GM12891 (cell line): ENCODE results near the gene PDE4A.
A peak's percentile ranks its signal among the peaks of the same experiment; 100 is the strongest.
"Not testable (repeated sequence)": the region's sequence is repeated elsewhere in the genome, so short reads cannot be mapped to it uniquely, and the experiment has no call there.

Experiments
- DNase-seq: peaks from one replicate; pipeline ENCODE4 v3.0.0; 2011; ENCODE audit warnings: low spot score; ENCODE audit not compliant: insufficient read length
- FAIRE-seq: peaks from 2 replicates; lab custom pipeline; 2011; peaks lifted over from hg19 to GRCh38; lab: Jason Lieb, UNC
- PAX5 ChIP-seq: IDR thresholded peaks from 2 replicates; pipeline ENCODE4 v1.6.1; 2011; ENCODE audit warnings: low read length, moderate library complexity, mild to moderate bottlenecking; ENCODE audit not compliant: insufficient read depth, severe bottlenecking
- POLR2A ChIP-seq: IDR thresholded peaks from 2 replicates; pipeline ENCODE4 v1.6.1; 2011; ENCODE audit warnings: low read depth, low read length, control low read depth
- POLR2AphosphoS5 ChIP-seq: IDR thresholded peaks from 2 replicates; pipeline ENCODE4 v1.6.1; 2011; ENCODE audit warnings: low read depth, low read length, control low read depth
- POU2F2 ChIP-seq: IDR thresholded peaks from 2 replicates; pipeline ENCODE4 v1.6.1; 2011; ENCODE audit warnings: low read depth, mild to moderate bottlenecking, control low read depth, low read length, moderate library complexity
- SPI1 ChIP-seq: IDR thresholded peaks from 2 replicates; pipeline ENCODE4 v1.6.1; 2011; ENCODE audit warnings: low read depth, low read length, control low read depth
- TAF1 ChIP-seq: IDR thresholded peaks from 2 replicates; pipeline ENCODE4 v1.6.1; 2011; ENCODE audit warnings: low read depth, low read length, control low read depth

The PDE4A gene

DNA sequence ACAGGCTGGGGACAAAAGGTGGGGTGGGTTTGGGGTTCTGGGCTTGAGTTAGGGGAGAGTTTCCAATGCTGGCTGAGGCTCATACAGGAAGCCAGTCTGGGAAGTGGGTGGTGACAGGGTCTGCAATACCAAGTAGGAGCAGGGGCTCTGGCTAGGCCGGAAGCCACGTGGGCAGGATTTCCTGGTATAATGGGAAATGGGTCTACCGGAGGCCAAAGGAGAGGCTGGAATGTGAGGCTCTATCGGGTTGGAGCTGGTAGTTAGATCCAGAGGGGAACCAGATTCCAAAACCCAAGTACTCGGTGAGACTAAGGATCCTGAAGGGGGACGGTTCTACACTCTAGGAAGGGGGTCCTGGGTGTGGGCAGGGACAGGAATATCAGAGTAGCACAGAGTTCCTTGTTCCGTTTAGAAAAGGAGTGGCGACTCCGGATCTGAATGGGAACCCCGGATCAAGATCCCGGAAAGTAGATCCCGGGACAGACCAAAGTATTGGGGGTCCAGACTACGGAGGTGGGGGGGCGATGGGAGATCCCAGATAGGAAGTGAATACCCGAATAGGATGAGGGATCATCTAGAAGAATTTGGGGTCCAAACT is 17.8 kb upstream of the PDE4A start:
- no peak for TF ChIP-seq TAF1
- no peak for TF ChIP-seq POU2F2
- no peak for TF ChIP-seq POLR2A
- no peak for TF ChIP-seq PAX5
- TF ChIP-seq SPI1 = no peak
- no peak for TF ChIP-seq POLR2AphosphoS5
- FAIRE-seq (no peak), DNase-seq (no peak)

DNA sequence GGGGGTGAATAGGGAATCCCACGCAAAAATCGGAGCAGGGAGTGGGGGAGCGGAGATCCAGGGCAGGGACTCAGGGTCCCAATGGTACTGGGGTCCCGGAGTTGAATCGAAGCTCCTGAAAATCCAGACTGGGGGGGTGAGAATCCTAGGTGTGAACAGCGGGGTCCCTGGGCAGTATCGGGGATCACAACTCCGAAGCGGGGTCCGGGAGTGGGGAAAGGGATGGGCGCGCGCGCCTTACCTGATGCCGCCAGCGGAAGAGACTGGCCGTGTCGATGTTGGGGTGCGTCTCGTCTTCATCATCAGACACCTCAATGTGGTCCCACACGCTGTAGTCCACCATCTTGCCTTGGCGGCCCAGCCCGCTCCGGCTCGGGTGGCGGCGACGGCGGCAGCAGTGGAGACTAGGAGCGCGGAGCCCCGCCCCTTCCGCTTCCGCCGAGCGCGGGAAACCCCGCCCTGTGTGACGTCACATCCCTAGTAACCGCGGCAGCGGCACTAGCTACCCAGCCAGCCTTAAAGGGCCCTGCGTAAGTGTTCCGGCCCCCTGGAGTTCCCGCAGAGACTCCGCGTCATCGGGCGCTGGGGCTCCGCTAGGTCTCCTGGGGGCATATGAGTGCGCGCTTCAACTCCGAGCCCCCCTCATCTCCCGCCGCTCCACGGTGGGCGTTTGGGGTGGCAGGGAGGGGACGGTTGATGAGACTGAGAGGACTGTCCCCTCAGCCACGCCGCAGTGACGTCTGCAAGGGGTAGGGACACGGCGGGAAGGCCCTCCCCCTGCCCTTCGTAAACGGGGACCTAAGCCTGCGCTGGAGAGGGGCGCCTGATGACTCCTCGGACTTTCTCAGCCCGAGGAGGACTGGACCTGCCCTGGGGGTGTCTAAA is 17.0 kb upstream of the PDE4A start, which contains the start of gene CDC37:
Gene CDC37 (minus strand): TSS at position 406 of the 885 bp plus-strand sequence. CDS start 63 bp downstream, at position 343.
- FAIRE-seq = peak; percentile 97
- peak; percentile 30 for TF ChIP-seq PAX5
- TF ChIP-seq TAF1 = peak; percentile 89
- TF ChIP-seq POLR2A = peak; percentile 95
- peak; percentile 47 for TF ChIP-seq POU2F2
- peak; percentile 94 for TF ChIP-seq POLR2AphosphoS5
- TF ChIP-seq SPI1 = peak; percentile 36; the same call in 1 of the 2 replicates
- peak; percentile 99 for DNase-seq

DNA sequence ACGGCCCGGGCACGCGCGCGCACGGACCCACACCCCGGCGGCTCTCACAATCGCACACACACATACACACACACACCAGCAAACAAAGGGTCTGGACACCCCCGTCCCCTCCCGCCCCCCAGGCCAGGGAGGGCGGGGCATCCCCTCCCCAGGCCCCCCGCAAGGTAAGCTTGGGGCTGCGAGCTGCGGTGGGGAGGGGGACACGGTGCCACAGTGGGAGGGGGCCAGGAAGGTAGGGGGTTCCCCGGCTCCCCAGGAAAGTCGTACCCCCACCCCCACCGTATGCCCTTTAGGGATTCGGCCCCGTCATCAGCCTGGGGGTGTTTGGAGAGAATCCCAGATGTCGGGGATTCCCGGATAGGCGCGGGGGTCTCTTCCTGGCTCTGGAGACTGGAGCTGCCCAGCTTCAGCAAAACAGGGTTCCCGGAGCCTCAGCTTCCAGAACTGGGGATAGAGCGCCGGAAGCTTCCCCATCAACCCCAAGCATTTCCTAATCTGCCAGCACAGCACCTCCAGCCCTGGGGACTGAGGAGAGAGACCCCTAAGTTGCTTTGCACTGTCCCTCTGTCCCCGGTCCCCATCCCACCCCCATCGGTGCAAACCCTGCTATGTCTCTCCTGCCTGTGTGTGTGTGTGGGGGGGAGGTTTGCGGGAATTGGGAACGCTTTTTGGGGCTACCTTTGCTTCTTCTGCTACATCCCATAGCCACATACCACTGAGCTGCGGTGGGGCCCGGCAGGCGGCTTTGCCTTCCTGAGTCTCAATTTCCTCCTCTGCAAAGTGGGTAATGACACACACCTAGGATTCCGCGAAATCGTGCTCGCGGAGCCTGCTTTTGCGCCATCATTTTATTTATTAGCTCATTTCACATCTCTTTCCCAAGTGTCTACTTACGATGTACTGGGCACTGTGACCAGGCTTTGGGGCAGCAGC is 15.2 kb upstream of the PDE4A start:
- no peak for TF ChIP-seq SPI1
- no peak for TF ChIP-seq POLR2AphosphoS5
- TF ChIP-seq POLR2A = no peak
- TF ChIP-seq TAF1 = 0 out of 2 replicates have a peak, but pooled peaks have one; percentile 10
- TF ChIP-seq POU2F2 = no peak
- TF ChIP-seq PAX5 = no peak
- FAIRE-seq (no peak), DNase-seq (no peak)

DNA sequence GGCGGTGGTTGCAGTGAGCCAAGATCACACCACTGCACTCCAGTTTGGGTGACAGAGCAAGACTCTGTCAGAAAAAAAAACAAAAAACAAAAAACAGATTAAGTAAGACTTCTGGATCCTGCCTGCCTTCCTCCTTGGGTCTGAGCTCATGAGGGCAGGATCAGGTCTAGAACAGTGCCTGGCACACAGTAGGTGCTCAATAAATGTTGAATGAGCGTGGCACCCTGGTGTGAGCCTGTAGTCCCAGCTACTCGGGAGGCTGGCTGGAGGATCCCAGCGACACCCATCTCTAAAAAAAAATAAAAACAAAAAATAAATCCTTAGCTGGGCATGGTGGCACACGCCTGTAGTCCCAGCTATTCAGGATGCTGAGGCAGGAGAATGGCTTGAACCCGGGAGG is 14.1 kb upstream of the PDE4A start:
- DNase-seq (no peak), FAIRE-seq (no peak)
- TF ChIP-seq SPI1 = no peak
- no peak for TF ChIP-seq TAF1

DNA sequence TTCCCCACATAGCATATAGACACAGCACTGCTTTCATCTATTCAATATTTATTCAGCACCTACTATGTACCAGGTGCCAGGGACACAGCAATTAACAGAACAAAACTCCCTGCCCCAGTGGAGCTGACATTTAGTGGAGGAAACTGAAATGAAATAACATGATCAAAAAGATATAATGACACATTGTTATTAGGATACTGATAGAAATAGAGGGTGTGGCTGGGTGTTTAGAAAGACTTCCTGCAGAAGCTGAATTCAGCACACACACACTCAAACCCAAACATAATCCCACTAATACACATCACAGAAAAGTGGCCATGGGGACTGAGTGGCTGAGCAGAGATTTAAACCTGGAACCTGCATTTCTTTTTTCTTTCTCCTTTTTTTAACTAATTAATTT is 13.2 kb upstream of the PDE4A start:
- no peak for DNase-seq
- no peak for TF ChIP-seq POLR2AphosphoS5
- no peak for TF ChIP-seq PAX5
- TF ChIP-seq SPI1 = no peak
- no peak for TF ChIP-seq TAF1
- TF ChIP-seq POLR2A = no peak
- no peak for TF ChIP-seq POU2F2
- no peak for FAIRE-seq

DNA sequence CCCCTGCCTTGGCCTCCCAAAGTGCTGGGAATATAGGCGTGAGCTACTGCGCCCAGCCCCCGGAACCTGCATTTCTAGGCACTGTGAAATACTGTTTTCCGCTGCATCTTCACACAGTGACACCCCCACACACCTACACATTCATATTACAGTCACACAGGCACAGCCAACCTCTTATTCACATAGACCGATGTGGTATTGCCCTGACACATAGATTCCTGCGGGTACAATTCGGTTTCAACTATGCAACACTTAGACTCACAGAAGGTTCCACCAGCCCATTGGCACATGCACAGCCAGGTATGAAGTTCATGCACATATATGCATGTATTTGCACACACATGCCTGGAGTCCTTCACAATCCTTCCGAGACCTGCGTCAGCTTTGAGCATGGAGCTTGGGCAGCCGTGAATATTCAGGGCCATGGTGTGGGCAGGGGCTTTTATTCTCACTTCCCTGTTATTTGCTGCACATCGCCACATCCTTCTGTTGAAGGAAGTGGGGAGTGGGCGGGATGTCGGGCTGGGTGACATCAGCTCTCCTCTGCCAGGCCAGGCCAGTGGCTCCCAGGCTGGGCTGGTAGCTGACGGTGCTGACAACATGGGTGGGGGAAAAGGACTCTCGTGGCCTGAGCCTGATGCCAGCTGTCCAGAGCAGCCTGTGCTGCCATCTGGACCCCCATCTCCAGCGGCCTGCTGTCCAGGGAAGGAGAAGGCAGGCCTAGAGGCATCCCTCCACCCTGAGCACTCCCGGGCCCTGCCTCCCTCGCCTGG is 11.6 kb upstream of the PDE4A start:
- DNase-seq (no peak), FAIRE-seq (peak; percentile 92)
- no peak for TF ChIP-seq TAF1
- TF ChIP-seq POU2F2 = peak; percentile 87
- TF ChIP-seq POLR2A = no peak
- peak; percentile 94 for TF ChIP-seq SPI1
- no peak for TF ChIP-seq POLR2AphosphoS5
- no peak for TF ChIP-seq PAX5

DNA sequence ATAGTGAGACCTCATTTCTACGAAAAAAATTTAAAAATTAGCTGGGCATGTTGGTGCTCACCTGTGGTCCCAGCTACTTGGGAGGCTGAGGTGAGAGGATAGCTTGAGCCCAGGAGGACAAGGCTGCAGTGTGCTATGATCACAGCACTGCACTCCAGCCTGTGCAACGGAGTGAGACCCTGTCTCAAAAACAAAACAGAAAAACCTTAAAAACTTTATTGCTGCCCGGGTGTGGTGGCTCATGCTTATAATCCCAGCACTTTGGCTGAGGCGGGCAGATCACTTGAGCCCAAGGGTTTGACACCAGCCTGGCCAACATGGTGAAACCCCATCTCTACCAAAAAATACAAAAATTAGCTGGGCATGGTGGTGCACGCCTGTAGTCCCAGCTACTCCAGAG is 9.1 kb upstream of the PDE4A start:
- peak; percentile 5 for FAIRE-seq
- not testable (repeated sequence) for DNase-seq

DNA sequence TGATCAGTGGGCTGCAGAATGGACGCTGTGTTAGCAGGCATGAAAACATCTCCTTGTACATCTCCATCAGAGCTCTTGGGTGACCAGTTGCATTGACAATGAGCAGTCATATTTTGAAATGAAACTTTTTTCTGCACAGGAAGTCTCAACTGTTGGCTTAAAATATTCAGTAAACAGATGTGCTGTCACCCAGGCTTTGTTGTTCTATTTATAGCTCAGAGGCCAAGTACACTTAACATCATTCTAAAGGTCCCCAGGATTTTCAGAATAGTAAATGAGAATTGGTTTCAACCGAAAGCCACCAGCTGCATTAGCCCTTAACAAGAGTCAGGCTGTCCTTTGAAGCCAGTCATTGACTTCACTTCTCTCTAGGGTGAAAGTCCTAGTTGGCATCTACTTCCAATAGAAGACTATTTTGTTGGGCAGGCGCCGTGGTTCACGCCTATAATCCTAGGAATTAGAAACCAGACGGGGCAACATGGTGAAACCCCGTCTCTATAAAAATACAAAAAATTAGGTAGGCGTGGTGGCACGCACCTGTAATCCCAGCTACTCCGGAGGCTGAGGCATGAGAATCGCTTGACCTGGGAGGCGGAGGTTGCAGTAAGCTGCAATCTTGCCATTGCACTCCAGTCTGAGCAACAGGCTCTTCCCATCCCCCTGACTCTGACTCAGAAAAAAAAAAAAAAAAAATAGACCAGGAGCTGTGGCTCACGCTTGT is 7.9 kb upstream of the PDE4A start:
- TF ChIP-seq PAX5 (no peak), POLR2A (no peak), POLR2AphosphoS5 (no peak), TAF1 (0 out of 2 replicates have a peak, but pooled peaks have one; percentile 26), POU2F2 (no peak), SPI1 (peak; percentile 32)
- DNase-seq = no peak
- peak; percentile 82 for FAIRE-seq

DNA sequence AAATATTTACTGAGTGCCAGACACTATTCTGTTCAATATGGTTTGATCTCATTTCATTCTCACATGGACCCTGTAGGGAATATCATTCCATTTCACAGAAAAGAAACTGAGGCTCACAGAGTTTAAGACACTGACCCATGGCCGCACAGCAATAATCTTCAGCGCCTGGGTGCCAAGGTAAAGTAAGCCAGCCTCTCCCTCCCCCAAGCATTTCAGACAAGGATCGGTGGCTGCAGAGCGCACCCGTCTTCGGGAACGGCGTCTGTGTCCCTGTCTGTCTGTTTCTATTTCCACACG is 4.3 kb upstream of the PDE4A start:
- DNase-seq = no peak
- no peak for TF ChIP-seq POLR2AphosphoS5
- no peak for TF ChIP-seq TAF1
- no peak; the same call in 1 of the 2 replicates for TF ChIP-seq POLR2A
- TF ChIP-seq POU2F2 = no peak
- TF ChIP-seq PAX5 = no peak
- TF ChIP-seq SPI1 = no peak
- FAIRE-seq = no peak
